ENCODE results near the gene PDK3.
A peak's percentile ranks its signal among the peaks of the same experiment; 100 is the strongest.

Gene PDK3

GRCh38 chrX:24493740-24494581 lies 28.9 kb downstream of the PDK3 start:
- ATAC-seq (ENCODE audit: low read depth) (no peak), DNase-seq (ENCODE audit: low spot score in 2 of 2) (no peak)
- Mint-ChIP-seq H3K4me3 (no peak overlapping the region), H3K36me3 (peaks cover 2% of the 10 kb centered on the region), H3K27me3 (no peaks in the 10 kb centered on the region), H3K9me3 (no peaks in the 10 kb centered on the region), H3K27ac (no peak overlapping the region), H3K4me1 (peaks cover 3% of the 10 kb centered on the region)

DNA sequence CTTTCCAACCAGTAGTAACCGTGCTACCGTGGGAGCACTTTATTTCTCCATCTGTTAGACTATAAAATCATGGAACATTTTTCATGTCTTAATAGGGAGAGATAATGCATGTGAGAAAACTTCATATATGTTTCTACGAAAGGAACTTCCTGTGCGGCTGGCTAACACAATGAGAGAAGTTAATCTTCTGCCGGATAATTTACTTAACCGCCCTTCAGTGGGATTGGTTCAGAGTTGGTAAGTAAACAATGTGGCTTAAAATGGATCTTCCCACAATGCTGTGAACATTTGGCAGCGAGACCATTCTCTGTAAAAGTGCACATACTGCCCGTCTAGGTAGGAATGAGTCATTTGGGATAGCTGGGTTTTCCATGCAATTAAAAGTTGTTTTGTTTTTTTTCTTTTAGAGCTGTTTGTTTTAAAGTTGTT lies 29.6 kb downstream of the PDK3 start:
- no peaks in the 10 kb centered on the region for H3K9me3 Mint-ChIP-seq
- peaks cover 2% of the 10 kb centered on the region for H3K36me3 Mint-ChIP-seq
- H3K27ac Mint-ChIP-seq: no peak overlapping the region
- no peak for ATAC-seq (ENCODE audit: low read depth)
- H3K4me1 Mint-ChIP-seq: peaks cover 3% of the 10 kb centered on the region
- no peak for DNase-seq (ENCODE audit: low spot score in 2 of 2)
- H3K4me3 Mint-ChIP-seq: no peak overlapping the region
- no peaks in the 10 kb centered on the region for H3K27me3 Mint-ChIP-seq

DNA sequence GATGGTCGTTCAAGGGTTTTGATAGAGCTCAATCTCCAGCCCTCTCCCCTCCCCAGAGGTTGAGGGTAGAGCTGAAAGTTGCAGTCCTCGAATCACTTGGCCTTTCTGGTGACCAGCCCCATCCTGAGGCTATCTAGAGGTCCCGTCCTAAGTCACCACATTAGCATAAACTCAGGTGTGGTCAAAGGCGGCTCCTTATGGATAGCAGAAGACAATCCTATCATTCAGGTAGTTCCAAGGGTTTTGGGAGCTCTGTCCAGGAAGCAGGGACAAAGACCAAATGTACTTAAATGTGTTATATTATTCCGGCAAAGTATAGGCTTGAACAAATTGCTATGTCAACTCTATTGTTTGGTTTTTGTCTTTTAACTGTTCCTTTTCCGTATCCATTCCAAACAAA lies 30.6 kb downstream of the PDK3 start:
- Mint-ChIP-seq H3K9me3 (no peaks in the 10 kb centered on the region), H3K4me1 (peaks cover 3% of the 10 kb centered on the region)
- no peak for ATAC-seq (ENCODE audit: low read depth)

GRCh38 chrX:24498181-24498580 lies 33.1 kb downstream of the PDK3 start:
- Mint-ChIP-seq H3K27me3 (no peaks in the 10 kb centered on the region), H3K27ac (peak overlapping the region; percentile 31), H3K36me3 (peaks cover 5% of the 10 kb centered on the region), H3K9me3 (no peaks in the 10 kb centered on the region), H3K4me1 (peaks cover under 1% of the 10 kb centered on the region), H3K4me3 (no peak overlapping the region)
- no peak for DNase-seq (ENCODE audit: low spot score in 2 of 2)
- ATAC-seq (ENCODE audit: low read depth): no peak

More for the DNA sequence above, 30.6 kb downstream of the PDK3 start:
- peaks cover 5% of the 10 kb centered on the region for H3K36me3 Mint-ChIP-seq
- H3K27me3 Mint-ChIP-seq: no peaks in the 10 kb centered on the region
- DNase-seq (ENCODE audit: low spot score in 2 of 2): no peak
- H3K4me3 Mint-ChIP-seq: no peak overlapping the region
- H3K27ac Mint-ChIP-seq: no peak overlapping the region

DNA sequence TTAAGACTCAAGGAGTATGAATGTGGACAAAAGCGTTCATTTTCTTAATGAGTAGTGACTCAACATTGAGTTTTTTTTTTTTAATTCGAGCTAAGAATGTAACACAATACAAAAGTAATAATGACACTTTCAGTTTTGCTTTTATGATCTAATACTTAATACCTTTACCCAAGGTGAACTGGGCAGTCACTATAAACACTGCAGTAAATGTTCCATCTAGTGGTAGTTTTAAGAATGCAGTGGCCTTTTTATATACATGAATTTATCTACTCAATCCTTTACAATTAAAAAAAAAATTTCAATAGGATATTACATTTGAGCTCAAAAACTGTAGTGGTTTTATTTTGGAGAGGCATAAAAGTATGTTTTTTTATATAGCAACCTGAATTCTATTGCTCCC lies 33.9 kb downstream of the PDK3 start:
- no peaks in the 10 kb centered on the region for H3K4me1 Mint-ChIP-seq
- peaks cover 5% of the 10 kb centered on the region for H3K36me3 Mint-ChIP-seq
- ATAC-seq (ENCODE audit: low read depth): peak; percentile 81
- peak in 1 of 2 donors; percentile 8 for DNase-seq (ENCODE audit: low spot score in 2 of 2)
- no peaks in the 10 kb centered on the region for H3K27me3 Mint-ChIP-seq
- H3K4me3 Mint-ChIP-seq: no peak overlapping the region
- H3K27ac Mint-ChIP-seq: peak overlapping the region; percentile 31
- H3K9me3 Mint-ChIP-seq: no peaks in the 10 kb centered on the region

DNA sequence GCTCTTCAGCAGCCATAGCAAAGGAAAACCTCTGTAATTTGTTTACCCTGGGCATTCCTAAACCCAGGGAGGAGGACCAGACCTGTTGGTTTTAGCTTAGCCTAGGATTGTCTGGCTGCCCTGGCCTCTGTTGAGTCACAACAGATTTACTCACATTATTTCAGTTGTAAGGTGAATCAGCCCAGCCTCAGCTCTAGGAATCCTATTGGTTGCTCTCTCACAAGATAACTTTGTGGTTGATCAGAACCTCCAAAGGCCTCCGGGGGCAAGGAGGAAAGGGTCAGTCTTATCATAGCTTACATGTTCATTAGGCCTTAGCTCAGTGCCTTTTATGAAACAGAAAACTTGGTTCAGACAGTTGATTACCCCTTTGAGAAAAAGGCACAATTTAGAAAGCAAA lies 41.0 kb downstream of the PDK3 start:
- no peaks in the 10 kb centered on the region for H3K27me3 Mint-ChIP-seq
- H3K36me3 Mint-ChIP-seq: peaks cover 15% of the 10 kb centered on the region
- H3K9me3 Mint-ChIP-seq: no peaks in the 10 kb centered on the region
- no peak for DNase-seq (ENCODE audit: low spot score in 2 of 2)
- H3K27ac Mint-ChIP-seq: no peak overlapping the region
- ATAC-seq (ENCODE audit: low read depth): no peak
- H3K4me1 Mint-ChIP-seq: no peaks in the 10 kb centered on the region
- H3K4me3 Mint-ChIP-seq: no peak overlapping the region

GRCh38 chrX:24508375-24508774 lies 43.3 kb downstream of the PDK3 start:
- peaks cover 17% of the 10 kb centered on the region for H3K36me3 Mint-ChIP-seq
- no peaks in the 10 kb centered on the region for H3K27me3 Mint-ChIP-seq
- no peak overlapping the region for H3K4me3 Mint-ChIP-seq
- DNase-seq (ENCODE audit: low spot score in 2 of 2) (no peak), ATAC-seq (ENCODE audit: low read depth) (no peak)
- no peaks in the 10 kb centered on the region for H3K9me3 Mint-ChIP-seq
- H3K4me1 Mint-ChIP-seq: no peaks in the 10 kb centered on the region
- no peak overlapping the region for H3K27ac Mint-ChIP-seq

DNA sequence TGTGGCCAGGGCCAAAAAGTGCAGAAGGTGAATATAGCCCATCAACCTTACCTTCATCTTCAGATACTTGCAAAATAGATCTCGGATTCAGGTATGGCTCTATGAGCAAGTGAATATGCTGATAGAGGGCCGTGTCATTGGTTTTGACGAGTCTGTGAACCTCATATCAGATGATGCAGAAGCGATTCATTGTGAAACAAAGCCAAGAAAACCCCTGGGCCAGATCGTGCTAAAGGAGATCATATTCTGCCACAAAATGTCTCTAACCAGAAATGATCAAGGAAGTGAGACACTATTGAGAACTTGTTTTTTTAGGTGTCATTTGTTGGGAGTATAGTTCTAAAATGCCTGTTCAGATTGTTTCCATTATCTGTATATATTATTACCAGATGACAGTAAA lies 48.3 kb downstream of the PDK3 start:
- peaks cover 23% of the 10 kb centered on the region for H3K36me3 Mint-ChIP-seq
- ATAC-seq (ENCODE audit: low read depth): no peak
- no peaks in the 10 kb centered on the region for H3K9me3 Mint-ChIP-seq
- H3K4me1 Mint-ChIP-seq: peaks cover 2% of the 10 kb centered on the region
- no peaks in the 10 kb centered on the region for H3K27me3 Mint-ChIP-seq
- H3K4me3 Mint-ChIP-seq: no peak overlapping the region
- no peak for DNase-seq (ENCODE audit: low spot score in 2 of 2)
- H3K27ac Mint-ChIP-seq: no peak overlapping the region

DNA sequence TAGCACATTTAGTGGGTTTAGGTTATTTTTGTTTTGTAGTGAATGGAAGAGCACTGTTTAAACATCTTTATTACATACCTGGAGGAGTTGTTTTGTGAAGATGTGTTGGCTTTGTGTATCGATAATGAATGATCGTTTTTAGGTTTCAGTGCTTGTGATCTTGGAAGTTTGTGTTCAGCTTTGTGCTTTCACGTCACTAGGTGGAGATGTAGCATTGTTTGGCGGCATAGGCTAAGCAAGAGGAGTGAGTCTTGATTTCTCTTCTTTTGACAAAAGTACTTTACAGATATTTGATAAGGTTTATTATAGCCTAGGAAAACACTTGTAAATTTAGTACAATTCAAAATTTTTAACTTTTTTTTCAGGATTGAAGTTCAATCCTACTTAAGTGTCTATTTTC lies 50.4 kb downstream of the PDK3 start:
- DNase-seq (ENCODE audit: low spot score in 2 of 2): no peak
- H3K36me3 Mint-ChIP-seq: peaks cover 16% of the 10 kb centered on the region
- no peak overlapping the region for H3K4me3 Mint-ChIP-seq
- no peaks in the 10 kb centered on the region for H3K27me3 Mint-ChIP-seq
- H3K4me1 Mint-ChIP-seq: peaks cover 2% of the 10 kb centered on the region
- H3K9me3 Mint-ChIP-seq: no peaks in the 10 kb centered on the region
- ATAC-seq (ENCODE audit: low read depth): no peak
- no peak overlapping the region for H3K27ac Mint-ChIP-seq

GRCh38 chrX:24520472-24520871 lies 55.4 kb downstream of the PDK3 start:
- Mint-ChIP-seq H3K27ac (no peak overlapping the region), H3K27me3 (no peaks in the 10 kb centered on the region), H3K4me3 (no peak overlapping the region), H3K4me1 (no peaks in the 10 kb centered on the region), H3K9me3 (no peaks in the 10 kb centered on the region), H3K36me3 (peaks cover 20% of the 10 kb centered on the region)
- no peak for ATAC-seq (ENCODE audit: low read depth)
- DNase-seq (ENCODE audit: low spot score in 2 of 2): no peak

GRCh38 chrX:24525455-24525854 lies 60.4 kb downstream of the PDK3 start:
- H3K27ac Mint-ChIP-seq: no peak overlapping the region
- ATAC-seq (ENCODE audit: low read depth): no peak
- no peak overlapping the region for H3K4me3 Mint-ChIP-seq
- H3K27me3 Mint-ChIP-seq: no peaks in the 10 kb centered on the region
- no peaks in the 10 kb centered on the region for H3K9me3 Mint-ChIP-seq
- no peaks in the 10 kb centered on the region for H3K4me1 Mint-ChIP-seq
- peaks cover 14% of the 10 kb centered on the region for H3K36me3 Mint-ChIP-seq
- no peak for DNase-seq (ENCODE audit: low spot score in 2 of 2)

- no peak for ATAC-seq (ENCODE audit: low read depth)
- Mint-ChIP-seq H3K4me1 (no peaks in the 10 kb centered on the region), H3K27ac (no peak overlapping the region), H3K9me3 (no peaks in the 10 kb centered on the region), H3K27me3 (no peaks in the 10 kb centered on the region), H3K4me3 (no peak overlapping the region), H3K36me3 (peaks cover 15% of the 10 kb centered on the region)
- DNase-seq (ENCODE audit: low spot score in 2 of 2): no peak
These were observed 61.5 kb downstream of the PDK3 start for GRCh38 chrX:24526616-24527015.

DNA sequence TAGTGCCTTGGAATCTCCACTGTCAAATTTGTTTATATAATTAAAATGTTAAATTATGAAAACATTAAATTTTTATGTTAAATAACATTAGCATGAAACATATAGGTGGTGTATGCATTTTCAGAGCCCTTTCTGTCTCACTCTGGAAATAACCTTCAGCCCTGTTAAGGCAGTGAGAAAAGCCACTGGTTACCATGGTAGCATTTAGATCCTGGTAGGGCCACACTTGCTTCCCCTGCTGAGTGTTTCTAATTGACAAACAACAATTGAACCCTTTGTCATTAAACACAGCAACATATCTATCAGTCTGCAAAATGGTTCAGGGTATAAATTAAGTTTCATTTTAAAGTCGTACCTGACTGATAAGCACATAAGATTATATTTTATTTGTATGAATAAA lies 63.5 kb downstream of the PDK3 start:
- no peak for DNase-seq (ENCODE audit: low spot score in 2 of 2)
- H3K9me3 Mint-ChIP-seq: no peaks in the 10 kb centered on the region
- H3K27me3 Mint-ChIP-seq: no peaks in the 10 kb centered on the region
- no peaks in the 10 kb centered on the region for H3K4me1 Mint-ChIP-seq
- no peak for ATAC-seq (ENCODE audit: low read depth)
- H3K27ac Mint-ChIP-seq: no peak overlapping the region
- no peak overlapping the region for H3K4me3 Mint-ChIP-seq
- peaks cover 8% of the 10 kb centered on the region for H3K36me3 Mint-ChIP-seq

DNA sequence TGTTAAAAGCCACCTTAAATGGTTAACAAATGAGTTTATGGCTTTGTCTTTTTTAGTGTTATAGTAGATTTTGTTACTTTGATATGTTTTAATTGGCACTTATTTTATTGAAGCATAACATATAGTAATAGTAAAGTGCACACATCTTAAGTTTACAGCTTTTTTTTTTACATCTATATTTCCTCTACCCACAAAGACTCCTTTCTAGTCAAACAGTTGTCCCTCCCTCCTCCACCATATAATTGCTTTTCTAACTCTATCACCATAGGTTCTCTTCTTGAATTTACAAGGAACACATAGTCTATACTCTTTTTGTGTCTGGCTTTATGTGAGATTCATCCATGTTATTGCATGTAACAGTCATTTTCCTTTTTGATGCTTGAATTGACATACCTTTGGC lies 71.5 kb downstream of the PDK3 start:
- DNase-seq (ENCODE audit: low spot score in 2 of 2) (no peak), ATAC-seq (ENCODE audit: low read depth) (no peak)
- Mint-ChIP-seq H3K27ac (no peak overlapping the region), H3K4me1 (no peaks in the 10 kb centered on the region), H3K4me3 (no peak overlapping the region), H3K27me3 (no peaks in the 10 kb centered on the region), H3K9me3 (no peaks in the 10 kb centered on the region), H3K36me3 (peaks cover 21% of the 10 kb centered on the region)

DNA sequence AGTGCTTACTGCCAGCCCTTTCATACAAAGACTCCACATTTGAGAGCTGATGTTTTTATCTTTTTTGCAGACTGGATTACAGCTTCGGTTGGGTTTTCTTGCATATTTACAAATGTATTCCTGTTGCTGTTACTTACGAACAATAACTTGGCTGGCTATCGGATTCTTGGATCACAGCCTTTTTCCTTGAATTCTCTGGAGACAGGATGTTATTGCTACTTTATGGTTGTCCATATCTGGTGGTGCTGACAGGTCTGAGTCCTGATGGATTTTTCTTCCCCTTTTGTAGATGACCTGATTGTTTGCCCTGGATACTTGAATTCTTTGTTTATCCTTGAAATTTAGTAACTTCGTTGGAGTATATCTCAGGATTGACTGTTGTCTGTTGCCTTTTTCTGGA lies 77.7 kb downstream of the PDK3 start:
- no peak for ATAC-seq (ENCODE audit: low read depth)
- no peak overlapping the region for H3K27ac Mint-ChIP-seq
- no peaks in the 10 kb centered on the region for H3K9me3 Mint-ChIP-seq
- no peak overlapping the region for H3K4me3 Mint-ChIP-seq
- no peaks in the 10 kb centered on the region for H3K27me3 Mint-ChIP-seq
- H3K36me3 Mint-ChIP-seq: peaks cover 20% of the 10 kb centered on the region
- DNase-seq (ENCODE audit: low spot score in 2 of 2): no peak
- no peaks in the 10 kb centered on the region for H3K4me1 Mint-ChIP-seq
